NB4 (cell line): ENCODE results near the gene PNCK.
"Not testable (repeated sequence)": the region's sequence is repeated elsewhere in the genome, so short reads cannot be mapped to it uniquely, and the experiment has no call there.

Experiments used
- MAX ChIP-seq: IDR thresholded peaks from 2 replicates; pipeline ENCODE4 v1.6.1; 2011; ENCODE audit warnings: low read depth, low read length
- MYC ChIP-seq: IDR thresholded peaks from 2 replicates; pipeline ENCODE4 v1.6.1; 2011; ENCODE audit warnings: low read depth, low read length
- POLR2A ChIP-seq: IDR thresholded peaks from 2 replicates; pipeline ENCODE4 v1.6.1; 2011; ENCODE audit warnings: mild to moderate bottlenecking; ENCODE audit not compliant: insufficient read length; ENCODE audit errors: extremely low read depth
- TF ChIP-seq, protein P1 (sequence below): IDR thresholded peaks from one replicate; pipeline ENCODE4 v1.5.1; 2012; ENCODE audit warnings: low read depth, low read length

DNA sequence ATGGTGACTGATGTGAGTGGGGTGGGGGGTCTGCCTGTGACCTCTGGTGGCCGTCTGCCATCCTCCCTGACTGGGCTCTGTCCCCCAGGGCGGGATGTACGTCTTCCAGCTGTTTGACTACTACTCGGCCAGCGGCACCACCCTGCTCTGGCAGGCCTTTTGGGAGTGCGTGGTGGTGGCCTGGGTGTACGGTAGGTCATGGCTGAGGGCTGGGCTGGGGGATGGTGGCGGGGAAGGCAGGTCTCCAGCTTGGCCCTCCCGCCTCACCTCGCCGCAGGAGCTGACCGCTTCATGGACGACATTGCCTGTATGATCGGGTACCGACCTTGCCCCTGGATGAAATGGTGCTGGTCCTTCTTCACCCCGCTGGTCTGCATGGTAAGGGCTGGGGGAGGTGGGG lies 20.6 kb upstream of the PNCK start:
- TF ChIP-seq, protein P1, sequence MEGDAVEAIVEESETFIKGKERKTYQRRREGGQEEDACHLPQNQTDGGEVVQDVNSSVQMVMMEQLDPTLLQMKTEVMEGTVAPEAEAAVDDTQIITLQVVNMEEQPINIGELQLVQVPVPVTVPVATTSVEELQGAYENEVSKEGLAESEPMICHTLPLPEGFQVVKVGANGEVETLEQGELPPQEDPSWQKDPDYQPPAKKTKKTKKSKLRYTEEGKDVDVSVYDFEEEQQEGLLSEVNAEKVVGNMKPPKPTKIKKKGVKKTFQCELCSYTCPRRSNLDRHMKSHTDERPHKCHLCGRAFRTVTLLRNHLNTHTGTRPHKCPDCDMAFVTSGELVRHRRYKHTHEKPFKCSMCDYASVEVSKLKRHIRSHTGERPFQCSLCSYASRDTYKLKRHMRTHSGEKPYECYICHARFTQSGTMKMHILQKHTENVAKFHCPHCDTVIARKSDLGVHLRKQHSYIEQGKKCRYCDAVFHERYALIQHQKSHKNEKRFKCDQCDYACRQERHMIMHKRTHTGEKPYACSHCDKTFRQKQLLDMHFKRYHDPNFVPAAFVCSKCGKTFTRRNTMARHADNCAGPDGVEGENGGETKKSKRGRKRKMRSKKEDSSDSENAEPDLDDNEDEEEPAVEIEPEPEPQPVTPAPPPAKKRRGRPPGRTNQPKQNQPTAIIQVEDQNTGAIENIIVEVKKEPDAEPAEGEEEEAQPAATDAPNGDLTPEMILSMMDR = not testable (repeated sequence)
- TF ChIP-seq MAX, POLR2A, MYC: not testable (repeated sequence)
